H9 (cell line): ENCODE data around the gene TMEM86B. TPM values are rescaled to one million over a fixed set of nuclear protein-coding genes. Genes with fewer than 3 reads are reported as not detected.

Experiments
- DNase-seq: peaks from one replicate; pipeline ENCODE4 v3.0.0-alpha.2; 2017
- H2AFZ ChIP-seq: one replicate; pipeline ENCODE4 v1.6.1; 2013; ENCODE audit warnings: mild to moderate bottlenecking, low read length, control low read depth, moderate library complexity
- H2AK5ac ChIP-seq: 2 replicates; pipeline ENCODE4 v1.6.1; 2013; ENCODE audit warnings: low read length, control low read depth, mixed read lengths; ENCODE audit not compliant: insufficient read length
- H2BK120ac ChIP-seq: one replicate; pipeline ENCODE4 v1.6.1; 2013; ENCODE audit warnings: low read depth, mild to moderate bottlenecking, low read length, control low read depth, inconsistent platforms; ENCODE audit not compliant: poor library complexity, severe bottlenecking
- H2BK12ac ChIP-seq: 2 replicates; pipeline ENCODE4 v1.6.1; 2013; ENCODE audit warnings: low read length, control low read depth, mixed read lengths, low read depth; ENCODE audit not compliant: insufficient read length
- H2BK15ac ChIP-seq: 2 replicates; pipeline ENCODE4 v1.6.1; 2013; ENCODE audit warnings: low read depth, low read length, control low read depth
- H2BK20ac ChIP-seq: one replicate; pipeline ENCODE4 v1.6.1; 2013; ENCODE audit warnings: low read depth, mild to moderate bottlenecking, low read length, control low read depth, inconsistent platforms; ENCODE audit not compliant: poor library complexity, severe bottlenecking
- H2BK5ac ChIP-seq: 2 replicates; pipeline ENCODE4 v1.6.1; 2013; ENCODE audit warnings: low read length, control low read depth, mixed read lengths; ENCODE audit not compliant: insufficient read length
- H3K14ac ChIP-seq: 2 replicates; pipeline ENCODE4 v1.6.1; 2013; ENCODE audit warnings: low read length, control low read depth; ENCODE audit not compliant: insufficient read depth
- H3K18ac ChIP-seq: 2 replicates; pipeline ENCODE4 v1.6.1; 2013; ENCODE audit warnings: low read depth, mild to moderate bottlenecking, mixed read lengths, low read length, control low read depth; ENCODE audit not compliant: insufficient read length
- H3K23ac ChIP-seq: 2 replicates; pipeline ENCODE4 v1.6.1; 2013; ENCODE audit warnings: low read length, control low read depth, mixed read lengths, low read depth; ENCODE audit not compliant: insufficient read length
- H3K23me2 ChIP-seq: 2 replicates; pipeline ENCODE4 v1.6.1; 2013; ENCODE audit warnings: low read depth, mild to moderate bottlenecking, mixed read lengths, low read length, control low read depth; ENCODE audit not compliant: insufficient read length, poor library complexity, severe bottlenecking
- H3K27ac ChIP-seq: 2 replicates; pipeline ENCODE4 v1.5.1; 2013; ENCODE audit warnings: low read length, control low read depth, mixed read lengths, low read depth; ENCODE audit not compliant: insufficient read length
- H3K27me3 ChIP-seq: 2 replicates; pipeline ENCODE4 v1.6.1; 2013; ENCODE audit warnings: low read length, control low read depth, inconsistent platforms; ENCODE audit not compliant: insufficient read depth
- H3K4ac ChIP-seq: 2 replicates; pipeline ENCODE4 v1.6.1; 2013; ENCODE audit warnings: low read depth, mild to moderate bottlenecking, control low read depth, inconsistent platforms, low read length, moderate library complexity
- H3K4me1 ChIP-seq: 2 replicates; pipeline ENCODE4 v1.6.1; 2013; ENCODE audit warnings: low read length, control low read depth, inconsistent platforms; ENCODE audit not compliant: insufficient read depth
- H3K4me2 ChIP-seq: 2 replicates; pipeline ENCODE4 v1.6.1; 2013; ENCODE audit warnings: low read length, control low read depth, mixed read lengths; ENCODE audit not compliant: insufficient read length, insufficient read depth
- H3K56ac ChIP-seq: 2 replicates; pipeline ENCODE4 v1.6.1; 2013; ENCODE audit warnings: low read depth, mild to moderate bottlenecking, mixed read lengths, low read length, control low read depth; ENCODE audit not compliant: insufficient read length
- H3K79me1 ChIP-seq: 2 replicates; pipeline ENCODE4 v1.6.1; 2013; ENCODE audit warnings: low read depth, mild to moderate bottlenecking, moderate library complexity, low read length, control low read depth, inconsistent platforms; ENCODE audit not compliant: insufficient read depth, poor library complexity, severe bottlenecking
- H3K79me2 ChIP-seq: 2 replicates; pipeline ENCODE4 v1.6.1; 2013; ENCODE audit warnings: low read length, control low read depth, inconsistent platforms; ENCODE audit not compliant: insufficient read depth
- H3K9ac ChIP-seq: 2 replicates; pipeline ENCODE4 v1.6.1; 2013; ENCODE audit warnings: low read length, control low read depth, mixed read lengths; ENCODE audit not compliant: insufficient read length; ENCODE audit errors: extremely low read depth
- H3K9me3 ChIP-seq: one replicate; pipeline ENCODE4 v1.6.1; 2013; ENCODE audit warnings: low read depth, low read length, inconsistent platforms; ENCODE audit not compliant: control insufficient read depth
- H3T11ph ChIP-seq: one replicate; pipeline ENCODE4 v1.6.1; 2013; ENCODE audit warnings: mild to moderate bottlenecking, low read length, control low read depth, inconsistent platforms
- H4K20me1 ChIP-seq: one replicate; pipeline ENCODE4 v1.6.1; 2013; ENCODE audit not compliant: control insufficient read depth, insufficient read length, insufficient read depth
- H4K5ac ChIP-seq: 2 replicates; pipeline ENCODE4 v1.6.1; 2013; ENCODE audit warnings: low read depth, mild to moderate bottlenecking, mixed read lengths, low read length, control low read depth; ENCODE audit not compliant: insufficient read length
- H4K8ac ChIP-seq: replicated peaks from 2 replicates; pipeline ENCODE4 v1.6.1; 2013; ENCODE audit warnings: low read length, control low read depth, mixed read lengths, low read depth; ENCODE audit not compliant: insufficient read length
- H4K91ac ChIP-seq: 2 replicates; pipeline ENCODE4 v1.6.1; 2013; ENCODE audit warnings: low read depth, mild to moderate bottlenecking, moderate library complexity, mixed read lengths, low read length, control low read depth; ENCODE audit not compliant: insufficient read length
- H3K27ac Mint-ChIP-seq, 3 experiments: 2 replicates in 2 of 3; 3 replicates in 1 of 3; pipeline ENCODE4 v1.8.0; 2020 to 2021; ENCODE audit warnings: mixed read lengths in 3 of 3, mild to moderate bottlenecking in 1 of 3, moderate library complexity in 1 of 3
- H3K27me3 Mint-ChIP-seq: 2 replicates; pipeline ENCODE4 v1.8.0; 2021; ENCODE audit warnings: low read depth, mild to moderate bottlenecking, moderate library complexity, mixed read lengths
- H3K36me3 Mint-ChIP-seq, 3 experiments: 2 replicates in 2 of 3; 3 replicates in 1 of 3; pipeline ENCODE4 v1.8.0; 2020 to 2021; ENCODE audit warnings: low read depth in 3 of 3, mixed read lengths in 3 of 3; ENCODE audit not compliant: insufficient read depth in 1 of 3
- H3K4me1 Mint-ChIP-seq, 2 experiments: 2 replicates each; pipeline ENCODE4 v1.8.0; 2020; ENCODE audit warnings: mixed read lengths in 2 of 2
- H3K4me3 Mint-ChIP-seq, 2 experiments: 2 replicates in 1 of 2; 3 replicates in 1 of 2; pipeline ENCODE4 v1.8.0; 2020 to 2021; ENCODE audit warnings: mild to moderate bottlenecking in 2 of 2, mixed read lengths in 2 of 2, moderate library complexity in 1 of 2
- H3K9me3 Mint-ChIP-seq, 2 experiments: 2 replicates in 1 of 2; 3 replicates in 1 of 2; pipeline ENCODE4 v1.8.0; 2020; ENCODE audit warnings: mild to moderate bottlenecking in 2 of 2, mixed read lengths in 2 of 2, moderate library complexity in 1 of 2
- WGBS: extraction: QIAGEN DNeasy Blood & Tissue Kit; methylation state at CpG from one replicate; pipeline ENCODE4 v1.1.7; 2013; ENCODE audit warnings: missing lambda C conversion rate, low lambda C conversion rate, mixed read lengths; ENCODE audit not compliant: insufficient read length; ENCODE audit errors: extremely low coverage; 5-methylcytosine and 5-hydroxymethylcytosine counted together
- total RNA-seq: library from RNA; stranded (reverse); gene quantifications from 2 replicates; pipeline ENCODE4 v1.2.1, GENCODE V29; 2021
- TF ChIP-seq, protein P1 (sequence below): fragments of 200-600 bp; sonication (generic); conservative IDR thresholded peaks from 3 replicates; pipeline ENCODE4 v1.8.0; 2021; ENCODE audit warnings: antibody characterized with exemption, mild to moderate bottlenecking

TMEM86B gene
- total RNA-seq, 1 experiment from 2014 or later: 4.5 TPM

DNA sequence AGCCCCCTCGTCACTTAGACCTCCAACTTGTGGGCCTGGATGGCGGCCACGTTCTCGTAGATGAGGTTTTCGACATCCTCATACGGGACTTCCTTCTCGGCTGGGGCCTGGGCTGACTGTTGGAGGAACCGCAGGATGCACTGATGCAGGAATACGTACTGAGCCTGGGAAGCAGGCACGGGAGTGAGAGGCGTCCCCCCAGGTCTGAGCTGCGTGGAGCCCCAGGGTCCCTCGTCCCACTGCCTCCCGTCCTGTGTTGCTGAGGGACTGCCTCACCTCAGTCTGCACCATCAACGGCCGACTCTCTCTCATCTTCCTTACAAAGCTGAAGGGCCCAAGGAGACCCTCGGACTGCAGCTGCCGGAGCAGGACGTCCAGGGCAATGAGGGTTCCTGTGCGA lies 46.8 kb downstream of the TMEM86B start:
- no peak overlapping the region for H4K8ac ChIP-seq
- H3K4ac ChIP-seq: no peak overlapping the region
- H3K4me1 ChIP-seq: no peaks in the 10 kb centered on the region
- H3K4me1 Mint-ChIP-seq: peaks cover 9 to 20% of the 10 kb centered on the region in 2 experiments
- peaks cover 5% of the 10 kb centered on the region for H3K23me2 ChIP-seq
- no peaks in the 10 kb centered on the region; a peak in 1 of 7 replicates for H3K36me3 Mint-ChIP-seq
- no peak overlapping the region for H2BK15ac ChIP-seq
- H3K27ac Mint-ChIP-seq: no peak overlapping the region
- no peak overlapping the region for H4K5ac ChIP-seq
- H4K20me1 ChIP-seq: no peaks in the 10 kb centered on the region
- peaks cover 0 to 2% of the 10 kb centered on the region in 2 experiments; a peak in 1 of 5 replicates for H3K9me3 Mint-ChIP-seq
- no peaks in the 10 kb centered on the region for H3K79me1 ChIP-seq
- H3K56ac ChIP-seq: no peak overlapping the region
- H2BK12ac ChIP-seq: no peak overlapping the region
- H2AK5ac ChIP-seq: no peak overlapping the region
- H3K23ac ChIP-seq: no peak overlapping the region
- TF ChIP-seq, protein P1, sequence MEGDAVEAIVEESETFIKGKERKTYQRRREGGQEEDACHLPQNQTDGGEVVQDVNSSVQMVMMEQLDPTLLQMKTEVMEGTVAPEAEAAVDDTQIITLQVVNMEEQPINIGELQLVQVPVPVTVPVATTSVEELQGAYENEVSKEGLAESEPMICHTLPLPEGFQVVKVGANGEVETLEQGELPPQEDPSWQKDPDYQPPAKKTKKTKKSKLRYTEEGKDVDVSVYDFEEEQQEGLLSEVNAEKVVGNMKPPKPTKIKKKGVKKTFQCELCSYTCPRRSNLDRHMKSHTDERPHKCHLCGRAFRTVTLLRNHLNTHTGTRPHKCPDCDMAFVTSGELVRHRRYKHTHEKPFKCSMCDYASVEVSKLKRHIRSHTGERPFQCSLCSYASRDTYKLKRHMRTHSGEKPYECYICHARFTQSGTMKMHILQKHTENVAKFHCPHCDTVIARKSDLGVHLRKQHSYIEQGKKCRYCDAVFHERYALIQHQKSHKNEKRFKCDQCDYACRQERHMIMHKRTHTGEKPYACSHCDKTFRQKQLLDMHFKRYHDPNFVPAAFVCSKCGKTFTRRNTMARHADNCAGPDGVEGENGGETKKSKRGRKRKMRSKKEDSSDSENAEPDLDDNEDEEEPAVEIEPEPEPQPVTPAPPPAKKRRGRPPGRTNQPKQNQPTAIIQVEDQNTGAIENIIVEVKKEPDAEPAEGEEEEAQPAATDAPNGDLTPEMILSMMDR: no peak
- no peak overlapping the region for H3K4me2 ChIP-seq
- no peak overlapping the region for H2AFZ ChIP-seq
- no peaks in the 10 kb centered on the region for H3K79me2 ChIP-seq
- H3K14ac ChIP-seq: no peak overlapping the region; the same call in 1 of the 2 replicates
- H3K27ac ChIP-seq: no peak overlapping the region
- no peak overlapping the region for H3K4me3 Mint-ChIP-seq
- H3T11ph ChIP-seq: no peak overlapping the region
- WGBS: no CpG with 5 or more reads among the region's 20 CpGs
- no peaks in the 10 kb centered on the region for H3K9me3 ChIP-seq
- H2BK5ac ChIP-seq: no peak overlapping the region
- no peak overlapping the region for H3K18ac ChIP-seq
- no peak overlapping the region for H4K91ac ChIP-seq
- H2BK120ac ChIP-seq: no peak overlapping the region
- H2BK20ac ChIP-seq: no peak overlapping the region
- H3K27me3 ChIP-seq: peaks cover 11% of the 10 kb centered on the region; the same call in 1 of the 2 replicates
- H3K27me3 Mint-ChIP-seq: peaks cover 76% of the 10 kb centered on the region
- H3K9ac ChIP-seq: no peak overlapping the region
- no peak for DNase-seq
